ENCODE measurements around the gene NXNL1.
A peak's percentile ranks its signal among the peaks of the same experiment; 100 is the strongest.

Gene NXNL1

DNA sequence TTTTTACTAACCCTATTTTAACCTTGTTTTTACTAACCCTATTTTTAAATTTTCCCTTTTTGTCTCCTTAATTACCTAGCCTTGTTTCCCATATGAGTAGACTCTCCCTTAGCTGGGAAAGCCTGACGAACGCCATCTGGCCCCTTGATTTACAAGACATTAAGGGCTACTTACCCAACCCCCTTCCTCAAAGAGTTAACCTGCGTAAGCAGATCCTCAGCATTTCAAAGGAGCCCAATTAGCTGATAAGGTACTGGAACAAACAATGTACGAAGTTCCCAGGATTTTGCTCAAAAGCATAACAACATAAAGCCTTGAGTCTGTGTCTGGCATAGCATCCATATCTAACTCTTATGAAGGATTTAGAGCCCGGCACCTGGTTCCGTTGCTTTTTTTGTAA lies 45.6 kb downstream of the NXNL1 start:
- no peak for DNase-seq

DNA sequence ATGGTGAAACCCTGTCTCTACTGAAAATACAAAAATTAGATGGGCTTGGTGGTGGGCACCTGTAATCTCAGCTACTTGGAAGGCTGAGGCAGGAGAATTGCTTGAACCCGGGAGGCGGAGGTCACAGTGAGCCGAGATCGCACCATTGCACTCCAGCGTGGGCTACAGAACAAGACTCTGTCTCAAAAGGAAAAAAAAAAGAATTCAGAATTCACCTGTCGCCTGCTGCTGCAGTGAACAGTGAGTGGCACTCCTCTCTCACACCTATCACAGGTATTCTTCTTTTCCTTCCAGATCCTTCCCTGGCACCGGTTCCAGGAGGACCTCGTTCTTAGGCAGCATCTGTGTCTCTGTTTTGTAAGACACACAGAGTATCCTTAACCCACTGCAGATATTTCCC lies 46.6 kb downstream of the NXNL1 start:
- no peak for DNase-seq

DNA sequence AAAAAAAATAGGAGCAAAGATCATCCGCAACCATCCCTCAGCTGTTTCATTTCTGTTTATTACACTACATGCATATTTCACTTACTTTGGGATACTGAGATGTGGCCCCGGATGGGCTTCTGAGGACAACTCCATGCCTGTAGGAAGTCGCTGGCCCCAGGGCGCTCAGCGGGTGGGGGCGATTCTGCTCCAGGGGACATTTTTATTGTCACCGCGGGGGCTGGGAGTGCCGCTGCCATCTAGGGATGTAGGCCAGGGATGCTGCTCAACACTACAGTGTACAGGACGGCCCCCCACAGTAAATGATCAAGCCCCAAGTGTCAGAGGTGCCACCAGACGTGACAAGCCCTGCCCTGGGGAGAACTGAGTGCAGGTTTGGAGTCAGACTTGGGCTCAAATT lies 48.9 kb downstream of the NXNL1 start:
- DNase-seq, result no peak

DNA sequence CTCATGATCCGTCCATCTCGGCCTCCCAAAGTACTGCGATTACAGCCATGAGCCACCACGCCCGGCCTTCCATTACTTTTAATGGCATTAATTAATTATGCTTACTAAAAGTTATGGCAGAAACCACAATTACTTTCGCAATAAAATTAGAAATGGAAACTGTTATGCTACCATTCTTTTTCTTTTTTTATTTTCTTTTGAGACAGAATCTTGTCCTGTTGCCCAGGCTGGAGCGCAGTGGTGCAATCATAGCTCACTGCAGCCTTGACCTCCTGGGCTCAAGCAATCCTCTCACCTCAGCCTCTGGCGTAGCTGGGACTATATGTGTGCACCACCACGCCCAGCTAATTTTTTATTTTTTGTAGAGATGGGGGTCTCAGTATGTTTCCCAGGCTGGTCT lies 50.7 kb downstream of the NXNL1 start:
- no peak for DNase-seq

DNA sequence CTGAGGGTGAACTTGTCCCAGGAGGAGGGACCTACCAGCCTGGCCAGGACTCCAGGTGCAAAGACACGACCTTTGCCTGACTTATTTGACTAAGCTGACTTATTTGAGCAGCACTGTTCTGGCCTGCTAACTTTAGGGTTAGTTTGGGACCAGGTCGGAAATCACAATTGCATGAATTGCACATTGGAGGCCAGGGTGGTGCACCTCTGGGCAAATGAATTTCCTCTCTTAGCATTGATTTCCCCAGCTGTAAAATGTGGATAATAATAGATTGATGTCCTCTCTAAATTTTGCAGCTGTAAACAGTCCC lies 53.9 kb downstream of the NXNL1 start:
- DNase-seq, result no peak

DNA sequence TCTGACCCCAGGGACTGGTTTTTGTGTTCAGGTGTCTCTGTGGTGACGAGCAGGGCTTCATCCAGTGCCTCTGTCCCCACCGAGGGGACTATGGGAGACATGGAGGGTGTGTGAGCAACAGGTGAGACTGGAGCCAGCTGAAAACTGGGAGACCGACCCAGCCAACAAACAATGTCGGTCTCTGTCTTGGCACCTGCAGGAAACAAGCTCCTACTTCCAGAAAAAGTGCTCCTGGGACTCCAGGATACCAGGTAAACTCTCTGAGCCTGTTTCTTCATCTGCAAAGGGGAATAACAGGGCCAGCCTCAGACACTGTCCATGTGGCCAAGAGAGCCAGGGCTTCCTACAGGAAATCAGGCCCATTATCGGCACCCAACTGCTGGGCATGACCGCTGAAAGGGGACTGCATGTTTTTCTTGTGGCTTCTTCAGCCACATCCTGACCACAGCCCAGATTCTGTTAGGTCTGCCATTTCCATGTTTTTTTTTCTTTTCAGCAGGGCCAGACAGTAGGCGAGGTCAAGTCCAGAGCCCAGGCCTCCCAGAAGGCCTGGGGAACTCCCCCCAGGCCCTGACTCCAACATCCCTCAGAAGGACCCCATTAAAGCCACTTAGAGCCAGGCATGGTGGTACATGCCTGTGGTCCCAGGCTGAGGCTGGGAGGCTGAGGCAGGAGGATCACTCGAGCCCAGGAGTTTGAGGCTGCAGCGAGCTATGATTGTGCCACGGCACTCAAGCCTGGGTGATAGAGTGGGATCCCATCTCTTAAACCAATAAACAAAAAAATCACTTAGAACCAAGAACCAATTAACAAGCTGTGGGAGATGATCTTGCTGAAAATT lies 54.5 kb downstream of the NXNL1 start:
- peak; percentile 78 for DNase-seq

Data from activated CD8-positive, alpha-beta memory T cell treated with anti-CD3 and anti-CD28 coated beads, Interleukin-2, amount 50 U/mL, for 48 hours (primary cell).